Smooth muscle cell (in vitro differentiated cells): Measurements from ENCODE around the gene NSD1. TPM values are rescaled to one million over a fixed set of nuclear protein-coding genes. Genes with fewer than 3 reads are reported as not detected.

Experiments
- DNase-seq: peaks from one replicate; lab custom pipeline; 2025; ENCODE audit not compliant: unreplicated experiment; lab: John Stamatoyannopoulos, UW
- H2AFZ ChIP-seq: fragments of 200-600 bp; sonication (generic); 2 replicates; pipeline ENCODE4 v1.6.0; 2016; ENCODE audit warnings: antibody characterized with exemption, low read depth, mild to moderate bottlenecking
- H3F3A ChIP-seq: fragments of 200-600 bp; sonication (generic); 2 replicates; pipeline ENCODE4 v1.6.0; 2017; ENCODE audit warnings: antibody characterized with exemption, low read depth
- H3K27ac ChIP-seq: fragments of 200-600 bp; sonication (generic); 2 replicates; pipeline ENCODE4 v1.5.1; 2016; ENCODE audit warnings: low read depth, mild to moderate bottlenecking
- H3K27me3 ChIP-seq: fragments of 200-600 bp; sonication (generic); 2 replicates; pipeline ENCODE4 v1.6.1; 2016; ENCODE audit warnings: low read depth, mild to moderate bottlenecking
- H3K36me3 ChIP-seq: fragments of 200-600 bp; sonication (generic); 2 replicates; pipeline ENCODE4 v1.5.1; 2016; ENCODE audit warnings: low read depth
- H3K4me1 ChIP-seq: fragments of 200-600 bp; sonication (generic); 2 replicates; pipeline ENCODE4 v1.5.1; 2016; ENCODE audit warnings: low read depth
- H3K4me2 ChIP-seq: fragments of 200-600 bp; sonication (generic); 2 replicates; pipeline ENCODE4 v1.6.0; 2016; ENCODE audit warnings: mild to moderate bottlenecking
- H3K4me3 ChIP-seq: fragments of 200-600 bp; sonication (generic); 2 replicates; pipeline ENCODE4 v1.5.1; 2016; ENCODE audit warnings: mild to moderate bottlenecking
- H3K79me2 ChIP-seq: fragments of 200-600 bp; sonication (generic); 2 replicates; pipeline ENCODE4 v1.6.0; 2016; ENCODE audit warnings: low read depth, mild to moderate bottlenecking
- H3K9ac ChIP-seq: fragments of 200-600 bp; sonication (generic); 2 replicates; pipeline ENCODE4 v1.6.0; 2016; ENCODE audit warnings: low read depth
- H3K9me3 ChIP-seq: fragments of 200-600 bp; sonication (generic); replicated peaks from 2 replicates; pipeline ENCODE4 v1.5.1; 2016; ENCODE audit warnings: low read depth
- H4K20me1 ChIP-seq: fragments of 200-600 bp; sonication (generic); 2 replicates; pipeline ENCODE4 v1.6.0; 2016; ENCODE audit warnings: low read depth
- WGBS: methylation state at CpG from one replicate; pipeline ENCODE4 v1.1.7; 2016; ENCODE audit warnings: low lambda C conversion rate; 5-methylcytosine and 5-hydroxymethylcytosine counted together
- polyA plus RNA-seq: library from polyadenylated mRNA; unstranded; fragments of >200 nt; fragmentation: Nextera tagmentation; extraction: Ambion mirVana; gene quantifications from 2 replicates; pipeline ENCODE4 v1.2.1, GENCODE V29; 2016
- total RNA-seq: library from RNA; depleted of rRNA; stranded (reverse); fragments of >200 nt; gene quantifications from 2 replicates; pipeline ENCODE4 v1.2.3, GENCODE V29; 2014
- TF ChIP-seq, protein P1 (sequence below): fragments of 200-600 bp; sonication (generic); IDR thresholded peaks from 2 replicates; pipeline ENCODE4 v1.5.1; 2017; ENCODE audit warnings: borderline replicate concordance, mild to moderate bottlenecking, antibody characterized with exemption; ENCODE audit not compliant: insufficient read depth, poor library complexity, severe bottlenecking

Gene NSD1
- total and polyA plus RNA-seq, 2 experiments from 2014 or later: 22.6 to 38.2 TPM

GRCh38 chr5:177089825-177090641 is 43.5 kb upstream of the NSD1 start:
- H3K4me1 ChIP-seq: peaks cover 5% of the 10 kb centered on the region
- H3K27me3 ChIP-seq: no peaks in the 10 kb centered on the region
- TF ChIP-seq, protein P1, sequence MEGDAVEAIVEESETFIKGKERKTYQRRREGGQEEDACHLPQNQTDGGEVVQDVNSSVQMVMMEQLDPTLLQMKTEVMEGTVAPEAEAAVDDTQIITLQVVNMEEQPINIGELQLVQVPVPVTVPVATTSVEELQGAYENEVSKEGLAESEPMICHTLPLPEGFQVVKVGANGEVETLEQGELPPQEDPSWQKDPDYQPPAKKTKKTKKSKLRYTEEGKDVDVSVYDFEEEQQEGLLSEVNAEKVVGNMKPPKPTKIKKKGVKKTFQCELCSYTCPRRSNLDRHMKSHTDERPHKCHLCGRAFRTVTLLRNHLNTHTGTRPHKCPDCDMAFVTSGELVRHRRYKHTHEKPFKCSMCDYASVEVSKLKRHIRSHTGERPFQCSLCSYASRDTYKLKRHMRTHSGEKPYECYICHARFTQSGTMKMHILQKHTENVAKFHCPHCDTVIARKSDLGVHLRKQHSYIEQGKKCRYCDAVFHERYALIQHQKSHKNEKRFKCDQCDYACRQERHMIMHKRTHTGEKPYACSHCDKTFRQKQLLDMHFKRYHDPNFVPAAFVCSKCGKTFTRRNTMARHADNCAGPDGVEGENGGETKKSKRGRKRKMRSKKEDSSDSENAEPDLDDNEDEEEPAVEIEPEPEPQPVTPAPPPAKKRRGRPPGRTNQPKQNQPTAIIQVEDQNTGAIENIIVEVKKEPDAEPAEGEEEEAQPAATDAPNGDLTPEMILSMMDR: no peak
- H3K27ac ChIP-seq: no peak overlapping the region
- no peaks in the 10 kb centered on the region for H4K20me1 ChIP-seq
- peaks cover 9% of the 10 kb centered on the region for H3F3A ChIP-seq
- no peak for DNase-seq
- no peak overlapping the region for H3K9ac ChIP-seq
- no peak overlapping the region for H3K4me2 ChIP-seq
- H3K36me3 ChIP-seq: no peaks in the 10 kb centered on the region
- H3K79me2 ChIP-seq: no peaks in the 10 kb centered on the region
- no peaks in the 10 kb centered on the region for H3K9me3 ChIP-seq
- 91% methylated on average over 21 of the region's 21 CpGs for WGBS
- H2AFZ ChIP-seq: no peak overlapping the region
- no peak overlapping the region for H3K4me3 ChIP-seq

DNA sequence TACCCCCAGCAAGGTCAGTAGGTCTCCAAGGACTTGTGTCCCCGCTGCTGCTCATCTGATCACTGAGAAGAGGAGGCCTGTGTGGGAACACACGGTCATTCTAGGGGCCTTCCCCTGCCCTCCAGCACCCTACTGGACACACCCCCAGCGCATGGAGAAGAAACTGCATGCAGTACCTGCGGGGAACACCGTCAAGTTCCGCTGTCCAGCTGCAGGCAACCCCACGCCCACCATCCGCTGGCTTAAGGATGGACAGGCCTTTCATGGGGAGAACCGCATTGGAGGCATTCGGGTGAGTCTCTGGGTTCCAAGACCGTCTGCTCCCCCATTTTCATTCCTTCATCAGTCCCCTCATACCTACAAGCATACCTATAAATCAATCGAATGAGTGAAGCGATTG is 42.8 kb upstream of the NSD1 start:
- H3F3A ChIP-seq: peaks cover 4% of the 10 kb centered on the region

GRCh38 chr5:177091232-177091631 is 42.3 kb upstream of the NSD1 start:
- WGBS: 86% methylated on average over 3 of the region's 3 CpGs
- DNase-seq: no peak
- no peaks in the 10 kb centered on the region for H3K36me3 ChIP-seq
- no peak overlapping the region for H3K4me2 ChIP-seq
- no peak overlapping the region for H3K27ac ChIP-seq
- no peaks in the 10 kb centered on the region for H3K27me3 ChIP-seq
- H3F3A ChIP-seq: peaks cover 1% of the 10 kb centered on the region
- no peaks in the 10 kb centered on the region for H4K20me1 ChIP-seq
- TF ChIP-seq, protein P1: no peak
- no peaks in the 10 kb centered on the region for H3K79me2 ChIP-seq
- no peaks in the 10 kb centered on the region for H3K9me3 ChIP-seq
- no peak overlapping the region for H3K4me3 ChIP-seq
- no peak overlapping the region for H3K9ac ChIP-seq
- peaks cover 5% of the 10 kb centered on the region for H3K4me1 ChIP-seq
- no peak overlapping the region for H2AFZ ChIP-seq

More for the DNA sequence above, 42.8 kb upstream of the NSD1 start:
- no peak overlapping the region for H3K4me3 ChIP-seq
- no peaks in the 10 kb centered on the region for H3K27me3 ChIP-seq
- no peaks in the 10 kb centered on the region for H3K79me2 ChIP-seq
- no peak overlapping the region for H3K4me2 ChIP-seq
- H3K9ac ChIP-seq: no peak overlapping the region
- 95% methylated on average over 13 of the region's 13 CpGs for WGBS
- TF ChIP-seq, protein P1: no peak
- no peak overlapping the region for H3K27ac ChIP-seq
- H4K20me1 ChIP-seq: no peaks in the 10 kb centered on the region
- H3K9me3 ChIP-seq: no peaks in the 10 kb centered on the region
- H2AFZ ChIP-seq: no peak overlapping the region
- peaks cover 5% of the 10 kb centered on the region for H3K4me1 ChIP-seq
- no peaks in the 10 kb centered on the region for H3K36me3 ChIP-seq
- no peak for DNase-seq
